HUES48 (cell line): ENCODE results near the gene ZIC5.

ENCODE experiments used
- H3K27ac ChIP-seq: one replicate; pipeline ENCODE4 v1.7.0; 2013; ENCODE audit warnings: low read depth, low read length, inconsistent platforms
- H3K27me3 ChIP-seq: 2 replicates; pipeline ENCODE4 v1.6.1; 2013; ENCODE audit warnings: mild to moderate bottlenecking, low read length; ENCODE audit not compliant: control insufficient read depth, insufficient read depth
- H3K36me3 ChIP-seq: 2 replicates; pipeline ENCODE4 v1.6.1; 2013; ENCODE audit warnings: low read length; ENCODE audit not compliant: control insufficient read depth, insufficient read depth
- H3K4me1 ChIP-seq: 2 replicates; pipeline ENCODE4 v1.6.1; 2013; ENCODE audit warnings: mild to moderate bottlenecking, low read length; ENCODE audit not compliant: control insufficient read depth, insufficient read depth
- H3K4me3 ChIP-seq: 2 replicates; pipeline ENCODE4 v1.5.1; 2013; ENCODE audit warnings: mild to moderate bottlenecking, low read depth, low read length
- H3K9ac ChIP-seq: 2 replicates; pipeline ENCODE4 v1.6.1; 2013; ENCODE audit warnings: mild to moderate bottlenecking, low read depth, low read length, moderate library complexity
- H3K9me3 ChIP-seq: 2 replicates; pipeline ENCODE4 v1.6.1; 2013; ENCODE audit warnings: low read length; ENCODE audit not compliant: control insufficient read depth, insufficient read depth

The ZIC5 gene

DNA sequence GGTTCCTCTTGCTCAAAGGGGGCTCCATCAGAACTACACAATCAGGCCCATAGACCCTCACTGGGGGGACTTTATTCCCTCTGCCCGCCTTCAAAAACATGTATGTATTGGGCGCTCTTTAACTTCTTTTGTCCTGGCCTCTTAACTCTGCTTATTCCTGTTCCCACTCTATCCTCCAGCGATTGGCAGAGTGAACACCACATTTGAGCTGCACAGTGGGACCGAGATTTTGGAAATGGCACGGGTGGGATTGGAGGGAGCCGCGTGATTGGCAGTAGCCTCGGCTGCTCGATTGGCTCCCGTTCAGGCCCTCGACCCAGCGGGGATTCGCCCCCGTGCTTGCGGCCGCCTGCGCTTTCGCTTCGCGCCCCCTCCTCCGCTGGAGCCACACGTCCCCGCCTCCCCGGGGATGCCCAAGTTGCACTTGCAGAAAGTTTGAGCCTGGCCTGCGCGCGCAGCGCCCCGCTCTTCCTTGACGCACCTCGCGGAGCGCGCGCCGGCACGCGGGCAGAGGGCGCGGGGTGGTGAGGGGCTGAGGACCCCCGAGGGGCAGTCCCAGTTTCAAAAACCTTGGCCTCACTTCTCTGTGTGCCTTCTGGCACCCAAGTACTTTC, at the start of gene ZIC5:
Gene ZIC5, minus strand, starts transcription at position 192 of the 614 bp plus-strand sequence. Its CDS starts 164 bp downstream, at position 28.
- Histone ChIP-seq H3K27ac (peak within 1 kb of the TSS; percentile 91), H3K4me3 (peak within 1 kb of the TSS; percentile 96), H3K9me3 (no peaks in the 10 kb centered on the region), H3K4me1 (peaks cover 55% of the 10 kb centered on the region), H3K27me3 (peaks cover 66% of the 10 kb centered on the region), H3K36me3 (peaks cover 17% of the 10 kb centered on the region), H3K9ac (peak within 1 kb of the TSS; percentile 62; the same call in 1 of the 2 replicates)

DNA sequence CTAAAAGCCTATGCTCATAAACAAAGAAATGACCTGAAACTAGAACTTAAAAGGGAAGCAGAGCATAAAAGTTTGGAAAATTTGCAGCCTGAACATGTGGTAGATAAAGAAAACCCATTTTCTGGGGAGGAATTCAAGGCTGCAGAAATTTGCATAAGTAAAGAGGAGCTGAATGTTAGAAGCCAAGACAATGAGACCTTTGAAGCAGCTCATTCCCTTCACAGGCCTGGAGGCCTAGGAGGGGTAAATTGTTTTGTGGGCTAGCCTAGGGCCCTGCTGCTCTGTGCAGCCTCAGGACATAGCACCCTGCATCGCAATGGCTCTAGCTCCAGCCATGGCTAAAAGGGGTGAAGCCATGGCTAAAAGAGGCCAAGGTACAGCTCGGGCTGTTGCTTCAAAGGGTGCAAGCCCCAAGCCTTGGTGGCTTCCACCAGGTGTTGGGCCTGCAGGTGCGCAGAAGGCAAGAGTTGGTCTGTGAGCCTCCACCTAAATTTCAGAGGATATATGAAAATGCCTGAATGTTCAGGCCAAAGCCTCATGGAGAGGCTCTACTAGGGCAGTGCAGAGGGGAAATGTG, 48.3 kb upstream of the ZIC5 start:
- Histone ChIP-seq H3K4me3 (no peak overlapping the region), H3K4me1 (no peaks in the 10 kb centered on the region), H3K36me3 (no peaks in the 10 kb centered on the region), H3K9ac (no peak overlapping the region), H3K27me3 (no peaks in the 10 kb centered on the region), H3K27ac (no peak overlapping the region), H3K9me3 (peaks cover 3% of the 10 kb centered on the region; the same call in 1 of the 2 replicates)

DNA sequence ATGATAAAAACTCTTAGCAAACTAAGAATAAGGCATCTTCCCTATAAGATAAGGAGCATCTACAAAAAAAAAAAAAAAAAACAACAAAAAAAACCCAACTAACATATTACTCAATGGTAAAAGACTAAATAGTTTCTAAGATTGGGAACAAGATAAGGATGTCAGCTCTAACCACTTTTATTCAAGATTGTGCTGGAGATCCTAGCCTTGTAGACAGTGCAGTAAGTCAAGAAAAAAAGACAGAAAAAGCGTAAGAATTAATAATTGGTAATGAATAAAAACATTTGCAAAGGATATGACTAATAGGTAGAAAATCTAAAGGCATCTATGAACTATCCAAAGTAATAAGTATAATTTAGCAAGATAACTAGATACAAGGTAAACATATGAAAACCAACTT, 43.1 kb upstream of the ZIC5 start:
- Histone ChIP-seq H3K27ac (no peak overlapping the region), H3K4me1 (no peaks in the 10 kb centered on the region), H3K36me3 (no peaks in the 10 kb centered on the region), H3K9ac (no peak overlapping the region), H3K4me3 (no peak overlapping the region), H3K27me3 (no peaks in the 10 kb centered on the region), H3K9me3 (no peaks in the 10 kb centered on the region)

DNA sequence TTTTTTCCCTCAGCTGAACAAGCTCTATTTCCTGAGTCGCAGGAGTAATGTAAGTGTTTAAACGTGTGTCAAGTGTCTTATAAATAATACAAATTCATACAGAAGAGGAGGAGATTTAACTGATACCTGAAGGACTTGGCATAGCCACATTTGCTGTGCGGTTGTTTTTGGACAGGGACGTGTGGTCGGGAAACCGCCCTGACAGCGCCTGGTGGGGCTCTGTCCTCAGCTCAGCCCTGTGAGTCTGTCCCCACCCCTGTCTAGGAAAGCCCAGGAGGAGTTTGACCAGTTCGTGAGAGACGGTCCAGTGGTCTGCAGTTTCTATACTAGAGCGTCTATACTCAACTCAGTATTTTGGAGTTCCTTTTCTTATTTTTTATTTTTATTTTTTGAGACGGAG, 26.7 kb upstream of the ZIC5 start:
- Histone ChIP-seq H3K4me3 (no peak overlapping the region), H3K36me3 (no peaks in the 10 kb centered on the region), H3K9me3 (no peaks in the 10 kb centered on the region), H3K9ac (no peak overlapping the region), H3K27ac (no peak overlapping the region), H3K27me3 (peaks cover 46% of the 10 kb centered on the region), H3K4me1 (peaks cover 40% of the 10 kb centered on the region)

DNA sequence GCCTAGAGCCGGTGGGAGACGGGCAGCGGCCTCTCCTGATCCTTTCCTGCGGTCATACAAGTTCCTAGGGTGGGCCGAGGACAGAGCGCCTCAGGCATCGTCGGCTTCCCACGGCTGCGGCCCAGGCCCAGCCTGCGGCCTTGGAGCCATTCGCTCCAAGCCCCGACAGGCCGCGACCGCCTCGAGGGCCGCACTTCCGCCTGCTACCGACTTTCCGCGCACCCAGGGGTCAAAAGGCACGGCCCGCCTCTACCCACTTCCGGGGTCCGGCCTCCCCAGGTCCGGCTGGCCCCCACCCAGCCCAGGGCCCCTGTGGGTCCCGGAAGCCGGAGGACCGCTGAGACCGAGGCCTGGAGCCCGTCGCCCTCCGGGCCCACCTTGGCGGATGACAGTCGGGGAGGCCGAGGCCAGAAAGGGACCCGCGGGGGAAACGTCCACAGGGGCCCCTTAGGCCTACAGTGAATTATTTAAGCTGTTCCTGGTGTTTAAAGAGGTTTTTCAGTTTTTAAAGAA, 26.2 kb upstream of the ZIC5 start:
- Histone ChIP-seq H3K27ac (peak overlapping the region; percentile 69), H3K4me3 (peak overlapping the region; percentile 58), H3K4me1 (peaks cover 45% of the 10 kb centered on the region), H3K36me3 (no peaks in the 10 kb centered on the region), H3K27me3 (peaks cover 51% of the 10 kb centered on the region), H3K9me3 (no peaks in the 10 kb centered on the region), H3K9ac (0 out of 2 replicates have a peak overlapping the region, but pooled peaks have one; percentile 41)

DNA sequence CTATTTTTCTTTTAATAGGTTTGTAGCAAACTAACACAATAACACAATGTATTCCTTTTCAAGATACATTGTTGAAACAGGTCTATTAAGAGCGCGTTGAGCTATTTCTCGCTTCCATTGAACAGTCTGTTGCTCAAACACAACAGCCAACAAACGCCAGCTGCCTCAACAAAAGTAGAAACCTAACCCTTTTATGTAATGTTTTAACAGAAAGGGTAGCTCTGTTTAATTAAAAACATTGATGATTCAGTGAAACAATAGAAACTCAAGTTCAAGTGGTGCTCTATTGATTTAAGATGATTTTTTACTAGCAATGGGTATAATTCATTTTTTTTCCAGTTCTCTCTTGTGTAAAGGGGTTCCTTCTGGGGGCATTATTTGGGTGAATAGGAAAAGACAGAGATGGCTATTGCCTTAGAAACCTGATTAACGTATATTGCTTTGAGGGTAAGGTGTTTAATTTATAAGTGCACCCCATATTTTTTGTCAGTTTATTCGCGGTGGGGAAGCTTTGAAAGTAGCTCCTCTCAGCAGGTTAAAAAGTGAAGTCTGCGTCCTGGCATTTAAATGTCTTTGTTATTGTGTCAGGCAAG, 24.9 kb upstream of the ZIC5 start:
- H3K27me3 ChIP-seq: peaks cover 64% of the 10 kb centered on the region
- no peaks in the 10 kb centered on the region for H3K36me3 ChIP-seq
- H3K4me3 ChIP-seq: peak overlapping the region; percentile 58
- no peak overlapping the region for H3K9ac ChIP-seq
- no peak overlapping the region for H3K27ac ChIP-seq
- H3K9me3 ChIP-seq: no peaks in the 10 kb centered on the region
- peaks cover 57% of the 10 kb centered on the region for H3K4me1 ChIP-seq

DNA sequence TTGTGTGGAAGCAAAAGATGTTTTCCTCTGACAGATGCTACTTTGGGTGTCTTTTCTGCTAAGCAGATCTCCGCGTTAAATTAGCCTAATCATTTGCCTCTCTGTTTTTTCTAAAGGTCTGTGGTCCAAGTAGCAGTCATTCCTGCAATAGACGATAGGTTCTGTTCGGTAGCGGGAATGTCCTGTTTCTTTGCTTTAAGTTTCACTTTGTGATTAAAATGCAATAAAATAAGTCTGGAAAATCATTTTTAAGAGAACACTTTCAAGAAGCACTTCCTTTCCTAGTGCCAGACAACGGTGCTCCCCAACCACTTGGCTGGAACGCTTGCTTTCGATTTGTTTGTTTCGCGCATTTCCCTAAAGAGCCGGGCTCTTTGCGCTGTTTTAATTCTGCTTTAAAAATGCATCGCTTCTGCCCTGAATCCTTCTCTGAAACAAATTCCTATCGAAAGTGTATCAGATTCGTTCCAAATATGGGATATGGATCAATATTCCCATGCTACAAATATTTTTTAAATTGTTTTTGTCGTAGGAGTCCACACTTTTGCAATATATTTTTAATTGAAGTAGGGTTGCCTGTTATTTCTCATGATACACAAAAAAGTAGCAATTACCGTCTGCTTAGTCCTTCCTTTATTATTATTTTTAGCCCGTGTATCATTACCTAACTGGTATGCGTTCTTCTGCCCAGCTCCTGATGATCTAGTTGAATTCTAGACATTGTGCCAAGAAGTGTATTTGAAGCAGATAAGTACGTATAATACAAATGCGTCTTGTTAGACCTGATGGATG, 24.2 kb upstream of the ZIC5 start:
- H3K36me3 ChIP-seq: no peaks in the 10 kb centered on the region
- H3K4me3 ChIP-seq: peak overlapping the region; percentile 58
- no peak overlapping the region for H3K9ac ChIP-seq
- H3K27me3 ChIP-seq: peaks cover 71% of the 10 kb centered on the region
- H3K9me3 ChIP-seq: no peaks in the 10 kb centered on the region
- H3K27ac ChIP-seq: no peak overlapping the region
- H3K4me1 ChIP-seq: peaks cover 63% of the 10 kb centered on the region

DNA sequence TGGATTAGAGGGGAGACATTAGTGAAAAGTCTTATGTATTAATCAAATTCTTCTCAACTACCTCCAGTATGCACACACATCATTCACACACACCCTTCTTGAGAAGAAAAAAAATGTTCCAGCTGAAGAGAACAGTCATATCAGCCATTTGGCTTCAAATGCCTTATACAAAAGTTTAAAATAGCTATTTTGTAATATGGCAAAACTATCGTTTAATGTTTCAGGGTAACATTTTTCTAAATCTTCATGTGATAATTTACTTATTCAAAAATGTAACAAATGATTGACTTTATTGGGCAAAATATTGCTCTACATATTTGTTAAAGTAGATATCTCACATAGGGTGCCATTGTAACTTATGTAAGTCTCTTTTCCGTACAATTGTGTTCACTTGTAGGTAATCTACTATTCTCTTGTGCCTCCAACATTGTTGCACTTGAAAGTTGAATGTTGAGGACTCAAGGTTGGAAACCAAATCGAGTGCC, 23.6 kb upstream of the ZIC5 start:
- H3K27me3 ChIP-seq: peaks cover 77% of the 10 kb centered on the region
- H3K27ac ChIP-seq: no peak overlapping the region
- H3K9ac ChIP-seq: no peak overlapping the region
- H3K9me3 ChIP-seq: no peaks in the 10 kb centered on the region
- peak overlapping the region; percentile 58 for H3K4me3 ChIP-seq
- H3K4me1 ChIP-seq: peaks cover 68% of the 10 kb centered on the region
- no peaks in the 10 kb centered on the region for H3K36me3 ChIP-seq

DNA sequence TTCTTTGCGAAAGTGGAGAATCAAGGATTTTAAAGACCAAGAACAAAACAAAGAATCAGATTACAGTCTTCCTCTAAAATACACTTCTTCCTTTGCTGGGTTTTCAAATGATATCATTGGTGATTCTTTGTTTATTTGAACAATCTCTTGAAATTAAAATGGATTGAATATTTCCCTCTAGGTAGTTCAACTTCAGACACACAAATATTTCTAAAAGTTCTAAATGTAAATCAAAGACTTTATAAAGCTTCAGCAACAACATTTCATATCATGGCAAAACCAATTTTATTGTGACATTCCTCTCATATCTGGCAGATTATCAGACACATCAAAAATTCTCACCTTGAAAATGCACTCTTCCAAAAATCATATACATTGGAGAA, 23.1 kb upstream of the ZIC5 start:
- Histone ChIP-seq H3K4me3 (no peak overlapping the region), H3K27me3 (peaks cover 83% of the 10 kb centered on the region), H3K36me3 (no peaks in the 10 kb centered on the region), H3K9me3 (no peaks in the 10 kb centered on the region), H3K4me1 (peaks cover 72% of the 10 kb centered on the region), H3K9ac (no peak overlapping the region), H3K27ac (no peak overlapping the region)

DNA sequence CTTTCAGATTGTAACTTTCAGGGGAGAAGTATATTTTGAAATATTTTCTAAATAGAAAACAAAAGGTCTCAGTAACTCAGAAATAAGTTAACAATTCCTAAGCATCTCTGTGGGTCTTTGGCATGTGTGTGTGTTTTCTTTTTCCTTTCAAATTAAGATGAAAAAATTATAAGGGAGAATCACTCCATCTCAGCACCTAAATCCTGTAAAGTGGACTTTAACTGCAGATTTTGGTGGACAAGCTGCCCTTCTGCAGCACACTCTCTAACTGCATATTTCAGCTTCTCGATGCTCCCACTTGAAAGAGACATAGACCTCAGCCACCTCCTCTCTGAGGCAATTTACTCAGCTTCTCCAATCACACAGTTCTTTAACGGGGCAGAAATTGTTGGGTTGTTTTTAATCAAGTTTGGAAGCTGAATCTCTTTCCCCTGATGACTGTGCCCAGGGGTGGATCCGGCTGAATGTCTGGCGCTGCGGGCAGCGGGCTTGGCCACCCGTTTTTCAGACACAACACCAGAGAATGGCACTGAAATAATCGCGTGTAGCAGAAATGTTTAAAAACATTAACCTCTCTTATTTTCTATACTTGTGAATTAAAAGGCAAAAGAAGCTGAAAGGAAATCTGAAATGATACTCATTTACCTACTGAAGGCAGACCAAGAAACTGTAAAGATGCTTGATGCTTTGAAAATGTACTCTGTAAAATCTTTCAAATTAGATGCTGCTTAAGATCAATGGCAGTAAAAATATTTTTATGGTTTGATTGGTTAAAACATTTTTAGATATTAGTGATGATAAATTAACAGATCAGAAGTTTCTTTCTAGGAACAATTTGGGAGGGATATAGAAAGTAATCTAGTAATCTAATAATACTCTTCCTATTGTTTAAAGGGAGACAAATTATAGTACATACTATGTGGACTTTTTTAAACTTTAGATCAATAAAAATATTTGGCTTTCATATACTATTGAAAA, 22.4 kb upstream of the ZIC5 start:
- no peak overlapping the region for H3K27ac ChIP-seq

More for the DNA sequence above, 22.4 kb upstream of the ZIC5 start:
- no peak overlapping the region for H3K4me3 ChIP-seq
- peaks cover 77% of the 10 kb centered on the region for H3K4me1 ChIP-seq
- H3K27me3 ChIP-seq: peaks cover 89% of the 10 kb centered on the region
- no peaks in the 10 kb centered on the region for H3K9me3 ChIP-seq
- H3K9ac ChIP-seq: no peak overlapping the region
- H3K36me3 ChIP-seq: no peaks in the 10 kb centered on the region
